Measurements from ENCODE around the gene MUC4.

DNA sequence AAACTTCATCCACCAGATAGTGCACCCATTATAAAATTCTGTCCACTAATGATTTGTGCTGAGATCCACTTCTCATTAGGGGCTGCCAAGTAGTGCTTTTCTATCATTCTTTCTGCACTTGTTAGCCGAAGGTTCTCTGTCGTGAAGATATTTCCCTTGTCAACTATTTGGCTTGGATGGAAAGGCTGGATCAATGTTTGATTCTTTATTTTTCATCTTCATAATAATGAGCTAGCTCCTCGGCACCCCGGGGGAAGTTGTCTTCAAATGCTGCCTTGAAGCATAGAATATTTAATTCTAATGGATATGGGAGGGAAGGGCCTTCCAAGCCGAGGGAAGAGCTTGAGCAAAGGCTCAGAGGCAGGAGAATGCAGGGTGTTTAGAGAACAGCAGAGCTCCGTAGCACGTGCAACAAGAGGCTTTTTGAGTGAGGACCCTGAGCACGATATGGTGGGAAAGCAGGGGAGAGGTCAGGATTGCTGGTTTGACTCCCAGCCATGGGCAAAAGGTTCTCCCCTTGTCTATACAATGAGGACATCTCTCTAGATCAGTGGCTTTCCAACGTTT, 107.2 kb downstream of the MUC4 start:
- TF ChIP-seq CTCF (IDR thresholded peaks at IDR 0.05; ENCODE audit: low read depth, low read length) (no peak), POLR2A (IDR thresholded peaks at IDR 0.05; ENCODE audit: extremely low read depth, insufficient read length) (no peak)
